NAMALWA (cell line): ENCODE measurements around the gene AQP10.
"Not testable (repeated sequence)": the region's sequence is repeated elsewhere in the genome, so short reads cannot be mapped to it uniquely, and the experiment has no call there.

ENCODE experiments used
- DNase-seq: peaks from one replicate; pipeline ENCODE4 v3.0.0-alpha.2; 2015; ENCODE audit warnings: low spot score

AQP10 gene

DNA sequence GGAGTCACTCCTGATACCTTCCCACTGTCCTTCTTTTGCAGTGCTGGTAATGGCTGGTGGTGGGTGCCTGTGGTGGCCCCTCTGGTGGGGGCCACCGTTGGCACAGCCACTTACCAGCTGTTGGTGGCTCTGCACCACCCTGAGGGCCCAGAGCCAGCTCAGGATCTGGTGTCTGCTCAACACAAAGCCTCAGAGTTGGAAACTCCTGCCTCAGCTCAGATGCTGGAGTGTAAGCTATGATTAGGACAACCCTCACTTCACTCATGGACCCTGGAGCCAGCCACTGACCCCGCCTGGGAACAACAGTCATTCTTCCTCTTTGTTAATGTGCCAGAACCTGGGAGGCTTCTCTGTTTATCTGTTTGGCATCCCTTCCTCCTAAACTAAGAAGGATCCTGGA lies 3.3 kb downstream of the AQP10 start:
- DNase-seq, result no peak

DNA sequence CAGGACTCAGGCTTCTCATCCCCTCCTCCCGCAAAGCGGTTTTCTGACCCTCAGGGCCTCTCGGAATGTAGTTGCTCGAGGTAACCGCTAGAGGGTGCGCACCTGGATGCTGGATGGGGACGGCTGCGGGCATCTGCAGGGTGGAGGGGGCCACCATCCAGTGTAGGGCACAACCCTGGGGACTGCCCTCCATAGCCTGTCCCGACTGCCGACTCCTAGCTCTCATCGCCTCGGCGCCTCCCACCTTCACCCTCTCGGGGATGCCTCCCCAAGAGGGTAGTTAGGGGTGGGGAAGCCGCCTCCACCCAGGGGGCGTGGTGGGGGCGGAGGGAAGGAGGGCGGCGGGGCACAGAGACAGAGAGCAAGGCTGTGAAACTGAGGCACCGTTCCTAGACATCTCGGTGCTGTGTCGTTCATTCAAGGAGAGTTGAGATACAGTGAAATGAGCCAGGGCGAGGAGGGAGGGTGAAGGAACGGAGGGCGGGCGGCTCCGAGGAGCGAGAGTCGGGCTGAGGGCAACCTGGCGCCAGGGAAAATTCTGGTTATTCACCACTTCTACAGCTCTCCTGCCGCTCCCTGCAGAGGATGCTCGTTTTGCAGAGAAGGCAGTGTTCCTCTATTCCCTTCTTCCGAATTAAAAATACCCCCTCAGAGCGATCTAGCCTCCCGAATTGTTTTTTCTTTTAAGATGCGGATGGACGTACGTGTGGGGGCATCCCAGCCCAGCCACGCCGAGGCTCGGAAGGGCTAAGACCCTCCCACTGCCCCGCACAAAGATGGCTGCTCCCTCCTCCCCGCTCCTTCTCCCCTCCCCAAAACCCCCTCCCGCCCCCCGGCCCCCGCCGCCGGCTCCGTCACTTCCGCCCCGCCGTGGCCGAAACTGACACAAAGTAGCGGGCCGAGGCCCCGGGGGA lies 4.0 kb downstream of the AQP10 start, which contains the start of gene ATP8B2:
Gene ATP8B2, plus strand, starts transcription at position 857 of the 914 bp plus-strand sequence. CDS start 2,617 bp downstream, outside the sequence.
- peak; percentile 95 for DNase-seq

DNA sequence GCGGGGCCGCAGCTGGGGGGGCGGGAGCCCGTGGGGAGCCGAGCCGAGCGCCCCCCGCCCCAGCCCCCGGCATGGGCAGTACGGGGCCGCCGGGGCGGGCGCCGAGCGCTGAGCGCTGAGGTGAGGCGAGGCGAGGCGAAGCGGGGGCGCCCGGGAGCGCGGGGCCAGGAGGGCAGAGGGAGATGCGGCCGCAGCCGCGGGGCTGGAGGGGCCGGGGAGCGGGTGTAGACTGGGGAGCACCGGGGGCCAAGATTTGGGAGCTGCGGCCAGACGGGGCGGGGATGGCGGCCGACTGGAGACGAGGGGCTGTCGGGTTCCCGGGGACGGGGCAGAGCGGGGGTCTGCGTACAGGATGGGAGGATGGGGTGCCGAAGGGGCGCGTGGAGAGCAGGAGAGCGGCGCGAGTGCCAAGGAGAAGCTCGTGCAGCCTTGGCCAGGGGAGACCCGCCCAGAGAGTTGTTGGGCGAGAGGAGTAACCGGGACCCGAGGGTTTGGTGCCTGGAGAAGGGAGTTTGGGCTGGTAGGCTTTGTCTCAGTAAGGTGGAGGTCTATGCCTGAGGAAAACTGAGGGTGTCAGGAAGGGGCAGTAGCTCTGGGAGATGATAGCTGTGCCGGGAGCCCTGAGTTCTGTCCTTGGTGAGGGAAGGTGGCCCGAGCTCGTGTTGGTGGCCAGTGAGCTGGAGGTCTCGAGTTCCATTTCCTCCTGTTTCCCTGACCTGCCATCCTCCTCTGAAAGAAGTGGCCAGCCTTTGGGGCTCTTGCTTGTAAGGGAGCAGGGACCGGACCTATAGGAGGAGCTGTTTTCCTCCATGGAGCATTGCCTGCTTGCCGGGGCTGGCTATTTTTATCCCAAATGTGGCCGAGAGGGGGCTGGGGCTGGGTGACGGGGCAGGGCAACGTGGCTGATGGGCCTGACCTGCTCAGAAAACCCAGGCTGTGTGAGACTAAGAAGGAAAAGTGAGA lies 5.0 kb downstream of the AQP10 start:
- peak; percentile 66 for DNase-seq

DNA sequence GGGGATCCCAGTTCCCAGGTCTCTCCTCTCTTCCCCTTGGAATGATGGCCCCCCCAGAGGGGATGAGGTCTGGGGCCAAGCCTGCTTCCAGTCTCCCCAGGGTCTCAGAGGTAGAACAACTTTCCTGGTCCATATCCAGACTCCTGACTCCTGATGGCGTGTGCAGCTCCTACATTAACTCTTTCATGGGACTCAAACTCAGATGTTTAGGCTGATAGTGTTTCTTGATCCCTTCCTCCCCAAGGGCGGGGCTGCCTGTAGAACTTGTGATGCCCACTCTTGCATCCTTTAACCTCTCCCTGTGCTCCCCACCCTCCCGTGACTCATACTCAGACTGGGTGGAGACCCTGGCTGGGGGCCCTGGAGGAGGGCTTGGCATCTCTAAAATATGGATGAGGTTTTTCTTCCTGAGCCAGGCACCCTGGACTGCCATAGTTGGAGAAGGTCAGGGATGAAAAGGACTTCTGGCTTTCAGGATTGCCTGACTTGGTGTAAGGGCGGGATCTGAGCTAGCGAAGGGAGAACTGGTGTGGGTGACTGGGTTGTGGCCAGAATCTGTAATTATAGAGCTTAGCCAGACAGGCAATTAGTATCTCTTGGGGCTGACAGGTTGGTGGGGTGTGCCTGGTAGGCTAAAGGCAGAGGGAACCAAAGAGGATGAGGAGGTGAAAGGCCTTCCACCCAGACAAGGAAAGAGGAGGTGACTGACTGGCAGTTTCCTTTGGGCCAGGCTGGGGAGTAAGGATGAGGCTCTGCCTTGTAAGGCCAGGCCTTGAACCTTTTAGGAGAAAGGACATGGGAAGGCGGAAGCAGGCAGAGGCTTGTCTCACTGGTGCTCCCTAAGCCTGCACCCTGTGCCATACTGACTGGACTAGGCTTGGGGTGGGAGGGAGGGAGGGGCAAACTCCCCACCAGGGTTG lies 5.9 kb downstream of the AQP10 start:
- peak; percentile 35 for DNase-seq

DNA sequence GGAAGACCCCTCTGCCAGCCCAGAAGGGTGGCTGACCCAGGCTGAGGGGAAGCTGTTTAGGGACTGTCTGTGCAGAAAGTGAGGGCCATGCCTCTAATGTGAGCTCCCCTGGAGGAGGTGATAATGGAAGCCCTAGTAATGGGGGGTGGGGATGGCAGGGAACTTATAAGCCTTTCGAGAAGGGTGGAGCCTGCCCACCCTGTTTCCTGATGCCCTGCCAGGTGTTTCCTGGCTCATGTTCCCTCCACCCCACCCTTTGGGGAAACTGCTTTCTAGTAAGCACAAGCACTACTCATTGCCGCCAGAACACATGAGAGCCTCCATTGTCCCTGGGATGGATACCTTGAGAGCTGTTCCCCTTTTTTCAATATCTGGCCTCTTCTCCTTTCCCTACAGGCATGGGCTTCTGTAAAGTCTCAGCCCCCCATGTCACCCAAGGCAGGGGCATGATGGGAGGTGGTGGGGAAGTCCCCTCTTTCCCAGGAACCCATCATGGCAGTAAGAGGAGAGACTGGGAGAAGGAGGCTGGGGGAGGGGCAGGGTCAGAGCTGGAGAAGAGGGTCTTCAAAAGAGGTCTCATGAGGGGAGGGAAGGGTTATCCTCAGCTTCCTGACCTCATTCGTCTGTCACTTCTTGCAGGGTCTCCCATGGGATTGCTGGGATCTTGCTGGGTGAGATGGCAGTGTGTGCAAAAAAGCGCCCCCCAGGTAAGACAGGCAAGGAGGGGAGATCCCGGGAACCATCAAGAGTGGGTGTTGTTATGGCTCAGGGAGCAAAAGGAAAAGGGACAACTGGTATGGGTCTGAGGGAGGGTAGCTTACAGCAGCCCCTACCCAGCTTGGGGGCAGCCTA lies 6.8 kb downstream of the AQP10 start:
- DNase-seq, result peak; percentile 70

DNA sequence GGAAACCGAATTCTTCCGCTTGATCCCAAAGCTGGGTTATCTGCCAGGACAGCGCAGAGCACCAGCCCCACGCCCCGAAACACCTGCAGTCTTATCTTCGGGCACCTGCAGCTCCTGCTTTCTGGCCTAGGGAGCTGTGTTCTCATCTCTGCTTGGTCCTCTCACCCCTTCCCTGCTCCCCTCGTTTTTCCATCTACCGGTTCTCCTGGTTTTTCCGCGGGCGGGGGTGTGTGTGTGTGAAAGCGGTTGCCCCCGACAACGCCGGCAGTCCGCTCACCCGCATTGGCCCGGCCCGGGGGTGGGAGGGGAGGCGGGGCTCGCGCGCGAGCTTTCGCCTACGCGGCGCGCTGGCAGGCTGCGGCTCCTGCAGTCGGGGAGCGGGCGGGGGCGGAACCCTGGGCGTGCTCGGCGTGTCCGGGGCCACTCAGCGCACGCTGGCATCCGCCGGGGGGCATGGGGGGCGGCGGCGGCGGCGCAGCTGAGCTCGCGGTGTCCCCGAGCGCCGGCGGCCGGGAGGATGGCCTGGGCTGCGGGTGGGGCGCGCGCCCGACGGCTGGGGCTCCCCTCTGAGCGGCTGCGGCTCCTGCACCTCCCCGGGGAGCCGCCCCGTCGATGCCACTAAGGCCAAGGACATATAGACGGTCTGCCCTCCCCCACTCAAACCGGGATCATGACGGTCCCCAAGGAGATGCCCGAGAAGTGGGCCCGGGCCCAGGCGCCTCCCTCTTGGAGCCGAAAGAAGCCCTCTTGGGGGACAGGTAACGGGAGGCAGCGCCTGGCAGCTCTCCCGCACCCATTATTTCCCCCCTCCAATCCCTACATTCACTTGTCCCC lies 7.6 kb downstream of the AQP10 start:
- DNase-seq, result peak; percentile 65

DNA sequence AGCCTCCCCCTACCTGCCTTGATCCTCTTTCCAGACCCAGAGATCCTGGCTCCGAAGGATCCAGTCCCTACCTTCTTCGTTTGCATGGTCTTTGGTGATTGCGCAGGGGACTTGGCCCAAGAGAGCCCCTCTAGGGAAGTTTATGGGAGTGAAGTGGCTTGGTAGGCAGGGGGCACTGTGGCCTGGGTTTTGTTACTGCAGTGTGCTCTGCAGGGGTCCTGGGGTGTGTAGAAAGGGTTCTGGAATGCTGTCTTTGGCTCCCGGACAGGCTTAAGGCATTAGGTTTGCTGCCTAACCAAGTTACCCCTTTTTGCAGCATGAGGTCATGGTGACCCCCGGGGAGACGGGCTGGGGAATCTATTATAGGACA lies 8.2 kb downstream of the AQP10 start:
- no peak for DNase-seq

DNA sequence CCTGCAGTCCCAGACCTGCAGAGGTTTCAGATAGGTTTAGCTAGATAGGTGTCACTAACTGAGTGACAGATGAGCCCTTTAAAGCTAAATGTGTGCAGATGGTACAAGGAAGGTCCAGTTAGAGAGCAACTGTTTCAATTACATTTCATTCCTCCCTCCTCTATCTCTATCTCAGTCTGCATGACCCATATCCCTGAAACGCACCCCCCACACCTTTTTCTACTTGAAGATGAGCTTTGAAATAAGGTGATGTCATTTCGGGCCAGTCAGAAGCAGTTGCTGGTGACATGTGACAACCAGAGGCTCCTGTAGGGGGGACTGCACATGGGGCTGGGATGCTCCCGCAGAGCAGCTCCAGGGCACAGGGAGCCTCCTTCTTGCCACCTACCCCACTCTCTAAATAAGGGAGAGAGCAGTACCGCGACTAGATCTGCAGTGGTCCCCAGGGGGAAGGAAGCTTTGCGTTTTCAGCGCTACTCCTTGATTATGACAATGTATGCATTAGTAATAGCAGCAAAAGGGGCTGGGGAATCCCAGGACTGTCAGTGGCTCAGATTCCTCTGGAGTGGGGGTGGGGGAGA lies 8.7 kb downstream of the AQP10 start:
- DNase-seq, result no peak

DNA sequence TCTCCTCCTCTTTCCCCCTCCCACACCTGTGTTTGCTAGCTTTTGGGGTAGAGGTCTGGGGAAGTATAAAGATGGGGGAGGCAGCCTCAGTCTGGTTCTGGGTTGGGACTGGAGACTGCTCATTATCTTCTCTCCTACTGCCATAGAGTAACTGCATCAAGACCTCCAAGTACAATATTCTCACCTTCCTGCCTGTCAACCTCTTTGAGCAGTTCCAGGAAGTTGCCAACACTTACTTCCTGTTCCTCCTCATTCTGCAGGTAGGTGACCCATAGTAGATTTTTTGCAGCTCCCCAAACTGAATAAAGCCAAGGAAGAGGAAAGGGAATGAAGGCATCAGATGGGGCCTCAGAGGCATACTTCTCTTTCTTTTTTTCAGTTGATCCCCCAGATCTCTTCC lies 9.8 kb downstream of the AQP10 start:
- DNase-seq, result no peak

DNA sequence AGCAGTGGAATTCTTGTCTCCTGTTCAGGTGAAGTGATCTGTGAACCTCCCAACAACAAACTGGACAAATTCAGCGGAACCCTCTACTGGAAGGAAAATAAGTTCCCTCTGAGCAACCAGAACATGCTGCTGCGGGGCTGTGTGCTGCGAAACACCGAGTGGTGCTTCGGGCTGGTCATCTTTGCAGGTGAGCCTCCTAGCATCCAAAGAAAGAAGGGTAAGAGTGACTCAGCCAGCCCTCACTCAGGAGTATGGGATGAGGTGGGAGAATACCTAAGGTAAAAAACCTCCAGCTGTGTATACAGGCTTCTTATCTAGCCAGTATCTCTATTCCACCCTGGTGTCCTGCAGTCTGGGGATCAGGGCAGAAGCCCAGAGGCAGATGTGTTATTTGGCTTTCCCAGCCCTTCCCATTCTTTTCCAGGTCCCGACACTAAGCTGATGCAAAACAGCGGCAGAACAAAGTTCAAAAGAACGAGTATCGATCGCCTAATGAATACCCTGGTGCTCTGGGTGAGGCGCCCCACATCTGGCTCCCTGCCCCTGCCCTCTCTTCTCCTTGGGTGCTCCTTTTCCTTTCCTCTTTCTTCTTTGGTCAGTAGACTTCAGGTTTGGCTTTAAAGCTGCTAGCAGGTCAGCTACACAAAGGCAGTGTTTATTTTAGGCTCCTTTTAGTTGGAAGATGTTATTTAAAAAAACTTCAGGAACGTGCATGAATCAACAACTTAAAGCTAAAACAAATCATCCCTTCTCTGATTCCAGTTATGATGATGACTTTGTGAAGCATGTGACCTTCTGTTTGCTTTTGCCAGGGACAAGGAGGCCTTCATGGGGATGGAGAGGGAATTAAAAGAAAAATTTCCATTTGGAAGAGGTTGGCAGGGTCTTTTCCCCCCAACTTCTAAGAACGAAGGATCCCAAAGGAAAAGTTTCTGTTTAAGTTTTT lies 13.5 kb downstream of the AQP10 start:
- DNase-seq, result no peak

DNA sequence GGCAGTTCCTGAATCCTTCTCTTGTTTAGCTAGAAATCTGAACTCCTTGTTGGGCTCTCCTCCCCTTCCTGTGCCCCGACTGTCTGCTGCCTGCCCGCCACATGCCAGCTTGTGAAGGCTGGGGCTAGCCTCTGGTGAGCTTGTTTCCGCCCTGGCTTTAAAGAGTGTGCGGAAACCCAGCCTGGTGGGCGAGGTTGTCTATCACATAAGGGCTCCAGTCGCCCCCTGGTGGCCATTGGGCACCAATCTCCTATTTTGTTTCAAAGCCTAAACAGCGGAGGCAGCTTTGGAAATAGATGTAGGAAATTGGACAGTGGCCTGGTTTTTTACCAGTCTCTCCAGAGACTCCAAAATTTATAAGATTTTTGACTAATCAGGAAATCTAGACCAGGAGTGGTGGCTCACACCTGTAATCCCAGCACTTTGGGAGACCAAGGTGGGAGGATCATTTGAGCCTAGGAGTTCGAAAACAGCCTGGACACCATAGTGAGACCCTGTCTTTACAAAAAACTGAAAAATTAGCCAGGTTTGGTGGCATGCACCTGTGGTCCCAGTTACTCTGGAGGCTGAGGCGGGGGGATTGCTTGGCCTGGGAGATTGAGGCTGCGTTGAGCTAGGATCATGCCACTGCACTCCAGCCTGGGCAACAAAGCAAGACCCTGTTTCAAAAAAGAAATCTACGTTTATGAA lies 14.3 kb downstream of the AQP10 start:
- peak; percentile 97 for DNase-seq

DNA sequence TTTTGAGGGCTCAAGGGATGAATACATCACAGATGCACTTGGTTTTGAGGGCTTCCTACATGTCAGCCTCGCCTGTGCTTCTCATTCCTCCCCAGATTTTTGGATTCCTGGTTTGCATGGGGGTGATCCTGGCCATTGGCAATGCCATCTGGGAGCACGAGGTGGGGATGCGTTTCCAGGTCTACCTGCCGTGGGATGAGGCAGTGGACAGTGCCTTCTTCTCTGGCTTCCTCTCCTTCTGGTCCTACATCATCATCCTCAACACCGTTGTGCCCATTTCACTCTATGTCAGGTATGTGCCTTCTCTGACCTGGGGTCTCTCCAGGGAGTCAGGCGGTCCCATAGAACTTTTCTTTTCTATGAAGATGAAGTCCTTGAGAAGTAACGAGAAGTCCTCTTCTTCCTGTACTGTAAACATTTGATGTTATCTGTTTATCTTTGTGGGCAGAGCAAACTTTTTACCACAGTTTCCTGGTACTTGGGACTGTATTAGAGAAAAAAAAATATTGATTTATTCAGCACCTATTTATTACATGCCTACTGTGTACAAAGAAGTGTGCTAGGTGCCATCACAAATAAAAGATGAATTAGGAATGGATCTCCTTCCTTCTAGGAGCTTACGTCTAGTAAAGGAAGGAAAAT lies 16.5 kb downstream of the AQP10 start:
- DNase-seq, result no peak

DNA sequence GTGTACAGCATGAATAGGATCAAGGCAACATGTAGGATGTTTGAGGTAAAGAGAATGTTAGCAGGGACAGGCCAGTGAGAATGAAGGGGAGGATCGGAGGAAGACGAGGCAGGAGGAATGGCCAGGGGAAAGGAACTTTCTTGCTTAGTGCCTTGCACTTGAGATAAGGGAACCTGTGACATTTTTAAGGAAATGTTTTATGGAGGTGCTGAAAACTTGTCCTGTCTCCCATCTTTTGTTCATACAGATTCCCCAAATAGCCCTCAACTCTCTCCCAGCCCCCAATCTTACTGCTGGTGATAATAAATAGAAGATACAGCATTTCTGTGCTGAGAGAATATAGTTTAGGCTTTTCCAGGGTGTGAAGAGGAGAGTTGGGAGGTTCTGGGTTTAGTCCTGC lies 18.0 kb downstream of the AQP10 start:
- DNase-seq, result no peak

DNA sequence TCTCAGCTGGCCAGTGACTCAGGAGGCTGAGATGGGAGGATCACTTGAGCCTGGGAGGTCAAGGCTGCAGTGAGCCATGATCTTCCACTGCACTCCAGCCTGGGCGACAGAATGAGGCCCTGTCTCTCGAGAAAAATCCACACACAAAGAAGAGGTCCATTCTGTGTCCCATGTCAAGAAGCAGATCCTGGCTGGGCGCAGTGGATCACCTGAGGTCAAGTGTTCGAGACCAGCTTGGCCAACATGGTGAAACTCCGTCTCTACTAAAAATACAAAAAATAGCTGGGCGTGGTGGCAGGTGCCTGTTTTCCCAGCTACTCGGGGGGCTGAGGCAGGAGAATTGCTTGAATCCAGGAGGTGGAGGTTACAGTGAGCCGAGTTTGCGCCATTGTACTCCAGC lies 20.5 kb downstream of the AQP10 start:
- DNase-seq, result not testable (repeated sequence)

DNA sequence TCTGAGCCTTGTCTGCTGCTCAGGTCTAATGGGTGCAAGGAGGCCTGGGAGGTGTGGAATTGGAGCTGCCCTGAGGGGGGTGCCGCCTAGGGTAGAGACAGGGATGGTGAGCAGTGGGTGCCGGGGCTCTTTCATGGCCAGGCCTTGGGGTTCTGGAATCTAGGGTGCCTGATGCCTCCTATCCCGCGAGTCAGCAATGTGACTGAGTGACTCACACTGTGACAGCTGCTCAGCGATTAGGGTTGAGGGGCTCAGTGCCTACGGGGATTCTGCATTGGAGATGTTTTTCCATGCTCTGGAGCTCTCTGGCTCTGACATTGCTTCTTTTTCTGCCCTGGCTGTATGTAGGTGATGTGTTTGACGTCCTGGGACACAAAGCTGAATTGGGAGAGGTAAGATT lies 21.2 kb downstream of the AQP10 start:
- DNase-seq, result no peak

DNA sequence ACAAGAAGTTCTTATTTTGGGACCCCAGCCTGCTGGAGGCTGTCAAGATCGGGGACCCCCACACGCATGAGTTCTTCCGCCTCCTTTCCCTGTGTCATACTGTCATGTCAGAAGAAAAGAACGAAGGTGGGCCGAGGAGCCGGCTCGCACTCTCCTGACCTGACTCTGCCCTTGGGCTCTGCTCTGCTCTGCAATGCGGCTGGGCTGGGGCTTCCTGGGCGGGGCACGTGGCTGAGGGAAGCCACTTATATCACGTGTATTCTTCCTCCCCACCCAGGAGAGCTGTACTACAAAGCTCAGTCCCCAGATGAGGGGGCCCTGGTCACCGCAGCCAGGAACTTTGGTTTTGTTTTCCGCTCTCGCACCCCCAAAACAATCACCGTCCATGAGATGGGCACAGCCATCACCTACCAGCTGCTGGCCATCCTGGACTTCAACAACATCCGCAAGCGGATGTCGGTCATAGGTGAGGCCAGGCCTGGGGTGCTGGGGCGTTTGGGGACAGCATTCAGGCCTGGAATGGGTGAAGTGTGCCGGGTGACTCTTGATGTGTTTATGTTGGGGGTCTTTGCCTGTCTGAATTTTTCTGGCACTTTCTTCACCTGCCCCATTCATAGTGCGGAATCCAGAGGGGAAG lies 22.1 kb downstream of the AQP10 start:
- DNase-seq, result no peak
